ENCODE measurements around the gene PRMT1. TPM values are rescaled to one million over a fixed set of nuclear protein-coding genes. Genes with fewer than 3 reads are reported as not detected.

Gene PRMT1
- total RNA-seq, 2 donors from 2014 or later = 116 to 118 TPM

DNA sequence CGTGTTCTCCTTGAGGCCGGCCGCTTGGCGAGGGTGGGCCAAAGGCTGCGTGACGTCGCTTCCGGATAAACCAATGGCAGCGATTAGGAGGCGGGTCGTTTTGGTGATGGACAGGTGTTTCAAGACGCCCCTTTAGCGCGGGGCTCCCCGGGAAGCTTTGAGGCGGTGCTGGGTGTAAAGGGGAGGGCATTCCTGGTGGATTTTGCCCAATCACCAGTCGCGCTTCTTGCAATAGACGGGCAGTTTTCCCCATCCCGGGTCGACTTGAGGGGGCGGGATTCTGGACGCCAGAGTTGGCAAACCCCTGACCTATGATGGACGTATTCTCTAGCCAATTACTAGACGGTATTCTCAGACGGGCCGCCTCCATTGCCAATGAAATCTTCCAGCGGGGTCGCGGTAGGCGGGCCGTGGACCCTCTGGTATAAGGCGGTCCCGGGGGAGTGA, 264 bp upstream of the PRMT1 start:
- H3K27ac ChIP-seq = peak overlapping the region; percentile 90 to 93
- DNase-seq (ENCODE audit: low spot score) (peak; percentile 99), ATAC-seq (ENCODE audit: insufficient number of reproducible peaks, low FRiP score, low read depth) (peak; percentile 87)
- TF ChIP-seq, protein P1, sequence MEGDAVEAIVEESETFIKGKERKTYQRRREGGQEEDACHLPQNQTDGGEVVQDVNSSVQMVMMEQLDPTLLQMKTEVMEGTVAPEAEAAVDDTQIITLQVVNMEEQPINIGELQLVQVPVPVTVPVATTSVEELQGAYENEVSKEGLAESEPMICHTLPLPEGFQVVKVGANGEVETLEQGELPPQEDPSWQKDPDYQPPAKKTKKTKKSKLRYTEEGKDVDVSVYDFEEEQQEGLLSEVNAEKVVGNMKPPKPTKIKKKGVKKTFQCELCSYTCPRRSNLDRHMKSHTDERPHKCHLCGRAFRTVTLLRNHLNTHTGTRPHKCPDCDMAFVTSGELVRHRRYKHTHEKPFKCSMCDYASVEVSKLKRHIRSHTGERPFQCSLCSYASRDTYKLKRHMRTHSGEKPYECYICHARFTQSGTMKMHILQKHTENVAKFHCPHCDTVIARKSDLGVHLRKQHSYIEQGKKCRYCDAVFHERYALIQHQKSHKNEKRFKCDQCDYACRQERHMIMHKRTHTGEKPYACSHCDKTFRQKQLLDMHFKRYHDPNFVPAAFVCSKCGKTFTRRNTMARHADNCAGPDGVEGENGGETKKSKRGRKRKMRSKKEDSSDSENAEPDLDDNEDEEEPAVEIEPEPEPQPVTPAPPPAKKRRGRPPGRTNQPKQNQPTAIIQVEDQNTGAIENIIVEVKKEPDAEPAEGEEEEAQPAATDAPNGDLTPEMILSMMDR (IDR thresholded peaks at IDR 0.05) = no peak
- peaks cover 24 to 46% of the 10 kb centered on the region in 2 donors for H3K4me1 ChIP-seq (ENCODE audit: control insufficient read depth in 1 of 2, low read depth in 2 of 2)
- peak overlapping the region; percentile 87 for H3K4me3 ChIP-seq
- peaks cover 5% of the 10 kb centered on the region for H3K36me3 ChIP-seq
- H3K27me3 ChIP-seq (replicated peaks; ENCODE audit: insufficient read depth) = no peaks in the 10 kb centered on the region
- H3K9me3 ChIP-seq = no peaks in the 10 kb centered on the region

DNA sequence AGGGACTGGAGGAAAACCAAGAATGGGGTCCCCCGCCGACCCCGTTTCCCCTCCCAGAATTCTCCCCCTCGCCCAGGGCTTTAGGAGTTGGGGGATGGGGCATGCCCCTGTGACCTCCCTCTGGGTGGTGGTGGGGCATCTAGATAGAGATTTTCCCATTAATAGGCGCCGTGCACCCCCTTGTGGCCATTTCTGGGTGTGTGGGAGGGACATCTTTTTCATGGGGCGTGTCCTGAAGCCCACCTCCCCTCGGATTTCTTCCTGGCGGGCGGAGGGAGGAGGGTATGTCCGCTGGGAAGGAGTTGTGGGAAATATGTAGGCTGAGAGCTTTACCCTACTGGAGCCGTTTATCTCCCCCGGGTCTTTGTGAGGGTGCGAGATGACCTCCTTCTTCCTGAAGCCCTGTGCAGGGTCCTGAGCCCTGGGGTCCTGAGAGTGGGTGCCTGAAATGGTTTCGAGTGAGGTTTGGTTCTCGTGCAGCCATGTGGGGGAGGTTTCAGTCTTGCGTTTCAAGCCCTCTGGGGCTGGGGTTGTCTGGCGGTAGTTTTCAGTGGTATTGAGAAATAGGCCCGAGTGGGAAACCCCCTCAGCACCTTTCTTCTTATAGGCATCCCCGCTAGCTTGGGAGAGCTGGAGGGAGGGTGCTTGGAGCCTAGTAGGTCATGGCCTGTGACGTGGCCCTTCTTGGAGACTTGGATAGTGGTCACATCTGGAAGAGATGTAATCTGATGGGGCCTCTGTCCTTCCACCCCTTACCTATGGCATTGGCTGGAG, 1.0 kb downstream of the PRMT1 start:
- Histone ChIP-seq H3K4me3 (peak overlapping the region; percentile 87), H3K27ac (peak overlapping the region; percentile 80 to 83), H3K36me3 (peaks cover 18% of the 10 kb centered on the region), H3K27me3 (replicated peaks; ENCODE audit: insufficient read depth) (no peaks in the 10 kb centered on the region), H3K4me1 (ENCODE audit: control insufficient read depth in 1 of 2, low read depth in 2 of 2) (peaks cover 24 to 41% of the 10 kb centered on the region in 2 donors), H3K9me3 (no peaks in the 10 kb centered on the region)
- ATAC-seq (ENCODE audit: insufficient number of reproducible peaks, low FRiP score, low read depth) (no peak), DNase-seq (ENCODE audit: low spot score) (no peak)
- TF ChIP-seq, protein P1 (IDR thresholded peaks at IDR 0.05) = peak; percentile 54

- Histone ChIP-seq H3K27me3 (replicated peaks; ENCODE audit: insufficient read depth) (no peaks in the 10 kb centered on the region), H3K9me3 (no peaks in the 10 kb centered on the region), H3K27ac (no peak overlapping the region), H3K36me3 (peaks cover 27% of the 10 kb centered on the region), H3K4me1 (ENCODE audit: control insufficient read depth in 1 of 2, low read depth in 2 of 2) (peaks cover 24 to 41% of the 10 kb centered on the region in 2 donors), H3K4me3 (no peak overlapping the region)
- TF ChIP-seq, protein P1 (IDR thresholded peaks at IDR 0.05) = no peak
- no peak for ATAC-seq (ENCODE audit: insufficient number of reproducible peaks, low FRiP score, low read depth)
- no peak for DNase-seq (ENCODE audit: low spot score)
These were observed 2.1 kb downstream of the PRMT1 start for GRCh38 chr19:49678985-49679770.

DNA sequence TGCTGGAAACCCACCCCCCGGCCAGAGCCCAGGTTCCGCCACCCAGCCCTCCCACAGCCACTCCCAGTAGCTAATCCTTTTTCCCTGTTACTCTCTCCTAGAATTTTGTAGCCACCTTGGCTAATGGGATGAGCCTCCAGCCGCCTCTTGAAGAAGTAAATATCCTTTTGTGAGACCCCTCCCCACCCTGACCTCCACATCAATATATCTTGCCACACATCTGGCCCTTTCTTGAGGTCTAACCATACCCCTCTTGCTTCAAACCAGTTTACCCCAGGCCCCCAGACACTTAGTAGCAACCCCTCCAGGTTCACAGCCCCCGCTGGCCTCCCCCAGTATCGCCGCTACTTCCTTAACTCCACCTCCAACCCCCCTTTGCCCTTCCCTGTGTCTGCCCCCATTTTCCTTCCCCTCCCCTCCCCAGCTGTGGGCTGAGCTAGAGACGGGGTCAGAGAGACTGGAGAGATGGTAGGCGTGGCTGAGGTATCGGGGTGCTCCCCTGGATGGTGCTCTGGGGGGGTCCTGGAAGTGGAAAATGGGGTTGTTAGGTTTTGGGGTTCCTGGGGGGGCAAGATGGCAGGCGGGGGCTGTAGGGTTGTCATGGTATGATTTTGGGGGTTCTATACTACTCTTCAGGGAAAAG, 2.8 kb downstream of the PRMT1 start:
- no peak overlapping the region for H3K4me3 ChIP-seq
- H3K27me3 ChIP-seq (replicated peaks; ENCODE audit: insufficient read depth) = no peaks in the 10 kb centered on the region
- H3K27ac ChIP-seq = peak overlapping the region in 1 of 2 donors; percentile 22
- ATAC-seq (ENCODE audit: insufficient number of reproducible peaks, low FRiP score, low read depth) (no peak), DNase-seq (ENCODE audit: low spot score) (no peak)
- peaks cover 32% of the 10 kb centered on the region for H3K36me3 ChIP-seq
- TF ChIP-seq, protein P1 (IDR thresholded peaks at IDR 0.05) = no peak
- no peaks in the 10 kb centered on the region for H3K9me3 ChIP-seq
- H3K4me1 ChIP-seq (ENCODE audit: control insufficient read depth in 1 of 2, low read depth in 2 of 2) = peaks cover 24 to 41% of the 10 kb centered on the region in 2 donors
